Renal pelvis (tissue), 4 donors: ENCODE data around the gene TARS2. TPM values are rescaled to one million over a fixed set of nuclear protein-coding genes. Genes with fewer than 3 reads are reported as not detected.
A peak's percentile ranks its signal among the peaks of the same experiment; 100 is the strongest.

ENCODE experiments used
- DNase-seq: peaks from one replicate; pipeline ENCODE4 v3.0.0-alpha.2; 2013
- polyA plus RNA-seq, 3 donors: library from polyadenylated mRNA; unstranded; fragments of 120-200 nt; gene quantifications; one replicate each; pipeline ENCODE4 v1.2.1, GENCODE V29; 2013; ENCODE audit not compliant: insufficient read length in 3 of 3

The TARS2 gene
- polyA plus RNA-seq, 3 donors = 19.5 to 34.3 (median 30.1) TPM

DNA sequence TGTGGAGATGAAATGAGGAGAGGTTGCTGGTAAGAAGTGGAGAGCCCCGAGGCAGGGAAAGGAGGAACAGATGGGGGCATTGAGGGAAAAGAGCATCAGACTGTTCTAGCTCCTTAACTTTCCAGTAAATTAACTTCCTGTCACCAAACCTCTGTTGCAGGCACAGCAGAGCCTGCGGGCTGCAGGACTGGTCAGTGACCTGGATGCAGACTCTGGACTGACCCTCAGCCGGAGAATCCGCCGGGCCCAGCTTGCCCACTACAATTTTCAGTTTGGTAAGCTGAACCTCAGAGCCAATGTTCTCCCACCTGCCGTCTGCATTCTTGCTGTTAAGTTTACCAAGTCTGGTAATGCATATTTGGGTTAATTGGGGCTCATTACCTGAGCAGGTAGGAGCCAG, 18.2 kb downstream of the TARS2 start:
- no peak for DNase-seq

DNA sequence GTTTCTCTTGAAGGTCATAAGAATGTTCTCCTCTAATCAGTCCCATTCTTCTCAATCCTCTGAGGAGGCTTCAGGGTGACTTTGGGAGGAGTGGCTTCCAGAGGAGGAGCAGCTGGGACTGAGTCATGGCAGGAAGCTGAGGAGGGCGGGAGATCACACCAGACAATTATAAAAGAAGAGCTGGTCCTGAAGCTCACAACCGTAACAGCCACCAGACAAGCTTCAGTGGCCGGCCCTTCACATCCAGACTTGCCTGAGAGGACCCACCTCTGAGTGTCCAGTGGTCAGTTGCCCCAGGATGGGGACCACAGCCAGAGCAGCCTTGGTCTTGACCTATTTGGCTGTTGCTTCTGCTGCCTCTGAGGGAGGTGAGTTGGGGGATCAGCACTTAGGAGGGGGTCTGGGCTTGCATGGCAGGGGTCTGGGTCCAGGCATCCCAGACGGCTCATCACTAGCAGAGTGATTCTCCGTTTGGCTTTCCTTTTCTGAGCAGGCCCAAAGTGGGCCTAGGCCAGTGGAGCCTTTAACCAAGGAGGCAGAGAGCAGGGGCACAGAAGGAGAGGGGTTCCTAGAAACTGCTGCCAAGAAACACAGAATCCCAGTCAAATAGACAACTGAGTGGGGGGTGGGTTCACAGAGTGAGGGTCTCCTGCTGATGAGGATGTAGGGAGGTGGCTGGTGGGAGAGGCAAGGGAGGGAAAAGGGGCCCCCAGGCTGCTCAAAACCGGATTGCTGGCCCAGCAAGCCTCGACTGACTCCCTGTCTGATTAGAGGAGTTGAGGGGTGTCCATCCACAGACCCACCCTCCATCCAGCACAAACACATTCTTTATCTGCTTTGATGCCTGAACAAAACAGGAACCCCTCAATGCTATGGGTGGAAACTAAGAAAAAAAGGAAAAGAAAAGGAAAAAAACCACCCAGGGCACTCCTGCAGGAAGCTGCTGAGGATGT, 21.0 kb downstream of the TARS2 start, which contains the start of gene ECM1:
Gene ECM1, plus strand, starts transcription at position 198 of the 953 bp plus-strand sequence. Its CDS starts 101 bp downstream, at position 299.
- DNase-seq = no peak

DNA sequence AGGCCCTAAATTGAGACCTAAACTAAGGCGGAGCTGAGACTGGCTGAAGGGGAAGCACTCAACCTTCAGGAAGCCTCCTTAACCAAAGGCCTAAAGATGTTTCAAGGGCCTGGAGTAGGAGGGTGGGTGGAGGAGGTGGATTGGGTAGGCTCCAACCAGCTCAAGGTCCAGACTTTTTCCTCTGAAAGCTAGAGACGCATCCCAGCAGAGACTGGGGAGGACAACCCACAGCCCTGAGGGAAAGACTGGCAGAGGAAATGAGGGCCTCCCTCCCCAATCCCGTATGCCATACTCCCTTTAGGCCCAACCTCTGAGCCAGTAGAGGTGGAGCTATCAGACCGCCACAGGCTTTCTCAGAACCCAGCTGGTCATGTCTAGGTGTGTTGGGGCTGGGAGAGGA, 21.8 kb downstream of the TARS2 start:
- no peak for DNase-seq

DNA sequence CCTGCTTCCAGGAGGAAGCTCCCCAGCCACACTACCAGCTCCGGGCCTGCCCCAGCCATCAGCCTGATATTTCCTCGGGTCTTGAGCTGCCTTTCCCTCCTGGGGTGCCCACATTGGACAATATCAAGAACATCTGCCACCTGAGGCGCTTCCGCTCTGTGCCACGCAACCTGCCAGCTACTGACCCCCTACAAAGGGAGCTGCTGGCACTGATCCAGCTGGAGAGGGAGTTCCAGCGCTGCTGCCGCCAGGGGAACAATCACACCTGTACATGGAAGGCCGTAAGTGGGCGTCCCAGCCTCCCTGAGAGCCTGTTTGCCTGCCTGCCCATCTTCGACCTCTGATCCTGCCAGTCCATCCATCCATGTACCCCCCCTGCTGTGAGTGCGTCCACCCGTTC, 24.3 kb downstream of the TARS2 start:
- DNase-seq = no peak

DNA sequence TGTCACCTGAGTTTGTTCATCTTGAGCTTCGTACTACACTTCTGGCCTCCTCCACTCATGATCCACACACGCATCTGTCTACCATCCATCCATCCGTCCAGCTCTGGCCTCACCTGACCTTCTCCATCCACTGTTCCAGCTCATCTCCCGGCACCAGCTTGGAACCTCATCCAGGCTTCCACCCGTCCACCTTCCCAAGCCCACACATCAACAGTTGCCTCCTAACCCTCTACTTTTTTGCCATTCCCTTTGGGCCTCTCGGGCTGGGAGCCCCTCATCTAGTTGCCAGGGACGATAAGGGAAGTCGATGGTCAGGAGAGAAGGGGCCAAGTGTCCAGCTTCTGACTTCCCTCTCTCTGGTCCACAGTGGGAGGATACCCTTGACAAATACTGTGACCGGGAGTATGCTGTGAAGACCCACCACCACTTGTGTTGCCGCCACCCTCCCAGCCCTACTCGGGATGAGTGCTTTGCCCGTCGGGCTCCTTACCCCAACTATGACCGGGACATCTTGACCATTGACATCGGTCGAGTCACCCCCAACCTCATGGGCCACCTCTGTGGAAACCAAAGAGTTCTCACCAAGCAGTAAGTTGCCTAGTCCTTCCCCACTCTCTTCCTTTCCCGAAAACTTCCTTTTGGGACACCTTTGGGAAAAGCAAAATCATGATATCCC, 24.9 kb downstream of the TARS2 start:
- no peak for DNase-seq

DNA sequence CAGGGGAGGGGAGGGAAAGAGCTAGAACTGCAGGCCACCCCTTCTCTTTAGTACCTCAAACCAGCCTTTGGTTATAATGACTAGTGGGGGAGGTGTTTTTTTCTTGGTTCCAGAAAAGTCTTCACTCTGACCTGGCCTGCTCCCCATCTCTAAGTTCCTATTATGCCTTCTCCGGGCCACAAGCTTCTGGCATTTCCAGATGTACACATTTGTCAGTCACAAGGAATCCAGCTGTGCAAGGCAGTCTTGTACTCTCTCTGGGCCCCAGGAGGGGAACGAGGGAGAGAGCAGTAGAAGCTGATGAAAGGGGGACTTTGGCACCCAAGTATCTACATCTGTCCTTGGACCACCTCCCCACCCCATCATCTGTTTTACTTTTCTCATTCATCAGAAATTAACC, 25.6 kb downstream of the TARS2 start:
- no peak for DNase-seq

DNA sequence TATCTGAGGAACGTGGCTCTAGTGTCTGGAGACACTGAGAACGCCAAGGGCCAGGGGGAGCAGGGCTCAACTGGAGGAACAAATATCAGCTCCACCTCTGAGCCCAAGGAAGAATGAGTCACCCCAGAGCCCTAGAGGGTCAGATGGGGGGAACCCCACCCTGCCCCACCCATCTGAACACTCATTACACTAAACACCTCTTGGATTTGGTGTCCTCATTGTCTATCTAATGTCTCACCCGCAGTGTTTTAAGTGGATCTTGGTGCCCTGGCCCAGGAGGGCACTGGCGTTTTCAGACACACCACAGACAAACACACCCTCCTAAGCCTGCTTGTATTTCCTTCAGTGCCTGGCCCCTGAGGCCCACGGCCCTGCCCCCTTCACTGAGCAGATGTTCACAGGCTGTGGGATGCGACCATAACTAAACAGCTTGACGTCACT, 26.2 kb downstream of the TARS2 start:
- DNase-seq = no peak

DNA sequence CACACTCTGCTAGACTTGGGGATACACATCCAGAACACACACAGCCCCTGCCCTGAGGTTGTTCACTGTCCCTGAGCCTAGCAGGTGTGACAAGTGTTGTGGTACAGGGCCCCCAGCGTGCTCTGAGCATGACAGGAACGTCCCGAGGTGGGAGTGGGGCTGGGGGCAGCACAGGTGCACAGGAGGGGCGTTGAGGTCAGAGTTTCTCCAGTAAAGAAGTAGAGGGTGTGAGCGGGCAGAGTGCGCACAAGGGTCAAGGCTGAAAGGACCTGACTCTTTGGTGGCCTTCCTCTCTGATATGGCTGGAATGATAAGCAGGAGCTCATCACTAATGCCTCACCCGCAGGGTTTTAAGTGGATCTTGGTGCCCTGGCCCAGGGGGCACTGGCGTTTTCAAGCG, 27.0 kb downstream of the TARS2 start:
- DNase-seq = no peak

DNA sequence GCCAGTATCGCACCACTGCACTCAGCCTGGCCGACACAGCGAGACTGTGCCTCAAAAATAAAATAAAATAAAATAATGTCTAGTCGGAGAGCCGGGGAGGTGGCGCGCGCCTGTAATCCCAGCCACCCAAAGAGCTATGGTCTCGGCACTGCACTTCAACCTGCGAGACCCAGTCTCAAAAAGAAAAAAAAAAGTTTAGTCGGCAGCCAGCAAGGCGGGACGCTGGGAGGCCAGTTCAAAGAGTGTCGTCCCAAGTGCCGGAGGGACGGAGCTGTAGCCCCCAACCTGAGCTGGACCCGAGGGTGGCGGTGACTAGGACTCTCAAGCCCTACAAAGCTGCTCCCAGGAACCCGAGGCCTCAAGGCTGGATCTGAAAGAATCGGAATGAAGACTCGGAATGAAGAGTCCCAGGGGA, 27.7 kb downstream of the TARS2 start:
- DNase-seq = no peak

DNA sequence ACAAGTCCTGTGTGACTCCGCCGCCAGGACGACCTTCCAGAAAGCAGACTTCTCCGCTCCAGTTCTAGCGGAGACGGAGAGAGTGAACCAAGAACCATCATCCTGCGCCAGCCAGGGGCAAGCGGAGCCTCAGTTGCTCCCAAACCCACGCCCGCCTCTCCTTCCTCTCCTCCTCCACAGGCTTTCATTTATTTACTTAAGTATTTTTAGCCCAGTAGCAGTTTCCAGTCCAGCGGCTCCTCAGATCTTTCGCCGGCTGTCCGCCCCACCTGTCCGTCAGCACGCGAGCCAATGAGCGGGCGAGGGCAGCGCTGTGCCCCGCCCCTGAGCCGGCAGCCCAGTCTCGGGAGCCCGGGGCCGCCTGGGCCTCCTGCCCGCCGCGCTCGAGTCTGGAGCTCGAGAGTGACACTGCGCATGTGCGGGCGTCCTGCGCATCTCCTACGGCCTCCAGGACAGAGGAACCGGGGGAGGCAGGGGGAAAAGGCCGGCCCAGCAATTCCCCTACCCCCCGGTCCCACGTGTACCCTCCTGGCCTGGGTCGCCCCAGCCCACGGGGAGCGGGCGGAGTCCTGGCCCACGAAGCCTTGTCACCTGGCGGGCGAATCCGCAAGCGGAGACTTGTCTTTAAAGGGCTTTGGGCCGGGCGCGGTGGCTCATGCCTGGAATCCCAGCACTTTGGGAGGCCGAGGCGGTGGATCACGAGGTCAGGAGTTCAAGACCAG, 28.3 kb downstream of the TARS2 start, which contains the start of gene FALEC:
Gene FALEC, plus strand, starts transcription at position 425 of the 722 bp plus-strand sequence.
- peak; percentile 95 for DNase-seq

DNA sequence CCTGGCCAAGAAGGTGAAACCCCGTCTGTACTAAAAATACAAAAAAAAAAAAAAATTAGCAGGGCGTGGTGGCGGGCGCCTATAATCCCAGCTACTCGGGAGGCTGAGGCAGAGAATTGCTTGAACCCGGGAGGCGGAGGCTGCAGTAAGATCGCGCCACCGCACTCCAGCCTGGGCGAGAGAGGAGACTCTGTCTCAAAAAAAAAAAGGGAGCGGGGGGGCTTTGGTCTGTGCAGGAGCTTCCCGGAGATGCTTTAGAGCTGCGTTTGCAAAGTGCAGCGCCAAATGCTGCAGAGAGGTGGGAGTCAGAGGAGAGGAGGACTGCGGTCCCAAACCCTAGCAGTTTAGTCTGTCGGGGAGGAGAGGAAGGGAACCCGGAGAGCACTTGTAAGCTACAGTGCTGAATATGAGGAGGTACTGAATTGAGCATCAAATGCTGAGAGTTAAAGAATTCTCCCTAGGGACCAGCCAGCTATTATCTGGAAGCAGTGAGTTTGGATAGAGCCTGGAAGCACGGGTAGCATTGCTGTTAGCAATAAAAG, 28.9 kb downstream of the TARS2 start:
- no peak for DNase-seq

DNA sequence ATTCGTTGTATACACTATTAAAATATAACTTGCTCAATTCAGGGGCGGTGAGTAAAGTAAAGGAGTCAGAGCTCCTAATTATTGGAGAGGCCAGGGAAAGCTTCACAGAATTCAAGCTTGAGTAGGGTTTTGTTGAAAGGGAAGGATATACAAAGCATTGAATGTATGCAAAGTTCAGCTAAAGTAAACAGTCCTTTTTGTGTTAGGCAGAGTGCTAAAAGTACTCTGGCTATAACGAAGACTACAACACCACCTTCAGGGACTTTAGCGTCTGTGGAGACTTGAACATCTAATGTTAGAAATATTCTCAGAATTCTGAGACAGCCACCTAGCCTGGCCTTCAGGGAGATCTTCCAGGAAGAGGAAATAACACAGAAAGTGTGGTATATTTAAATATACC, 29.4 kb downstream of the TARS2 start:
- DNase-seq = no peak

DNA sequence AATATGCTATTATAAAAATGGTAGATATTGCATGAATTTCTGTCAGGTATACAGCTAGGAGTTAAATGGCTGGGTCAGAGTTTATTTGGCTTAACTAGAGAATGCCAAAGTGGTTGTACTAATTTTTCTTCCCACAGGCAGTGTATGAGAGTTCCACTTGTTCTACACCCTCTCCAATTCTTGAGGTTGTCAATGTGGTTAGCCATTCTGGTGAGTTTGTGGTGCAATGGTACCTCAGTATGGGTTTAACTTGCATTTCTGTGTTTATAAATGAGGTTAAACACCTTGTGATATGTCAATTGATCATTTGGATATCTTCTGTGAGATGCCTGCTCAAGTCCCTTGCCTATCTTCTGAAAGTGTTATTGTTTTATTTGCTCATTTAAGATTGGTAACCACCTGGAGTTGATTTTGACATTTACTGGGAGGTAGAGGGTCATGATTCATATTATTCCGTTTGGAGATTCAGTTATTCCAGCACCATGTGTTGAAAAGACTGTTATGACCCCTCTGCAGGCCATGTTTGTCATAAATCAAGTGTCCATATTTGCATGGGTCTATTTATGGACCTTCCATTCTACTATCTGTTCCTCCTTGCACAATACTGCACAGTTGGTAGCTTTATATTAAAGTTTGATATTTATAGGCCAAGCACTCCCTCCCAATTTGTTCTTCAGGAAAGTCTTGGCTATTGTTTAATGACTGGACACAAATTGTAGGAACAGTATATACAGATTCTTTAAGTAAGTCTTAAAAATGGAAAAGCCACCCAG, 34.2 kb downstream of the TARS2 start:
- DNase-seq = no peak

DNA sequence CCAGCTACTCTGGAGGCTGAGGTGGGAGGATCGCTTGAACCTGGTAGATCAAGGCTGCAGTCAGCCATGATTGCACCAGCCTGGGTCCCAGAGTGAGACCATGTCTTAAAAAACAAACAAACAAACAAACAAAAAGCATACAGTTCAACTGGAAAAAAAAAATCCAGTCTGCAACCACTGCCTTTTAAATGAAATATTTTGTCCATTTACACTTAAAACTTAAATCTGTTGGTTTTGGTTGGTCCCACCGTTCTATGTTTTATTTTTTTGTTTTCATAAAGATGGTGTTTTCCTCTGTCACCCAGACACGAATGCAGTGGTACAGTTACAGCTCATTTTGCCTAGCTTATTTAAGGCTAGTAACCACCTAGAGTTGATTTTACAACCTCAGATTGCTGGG, 38.1 kb downstream of the TARS2 start:
- DNase-seq = no peak

DNA sequence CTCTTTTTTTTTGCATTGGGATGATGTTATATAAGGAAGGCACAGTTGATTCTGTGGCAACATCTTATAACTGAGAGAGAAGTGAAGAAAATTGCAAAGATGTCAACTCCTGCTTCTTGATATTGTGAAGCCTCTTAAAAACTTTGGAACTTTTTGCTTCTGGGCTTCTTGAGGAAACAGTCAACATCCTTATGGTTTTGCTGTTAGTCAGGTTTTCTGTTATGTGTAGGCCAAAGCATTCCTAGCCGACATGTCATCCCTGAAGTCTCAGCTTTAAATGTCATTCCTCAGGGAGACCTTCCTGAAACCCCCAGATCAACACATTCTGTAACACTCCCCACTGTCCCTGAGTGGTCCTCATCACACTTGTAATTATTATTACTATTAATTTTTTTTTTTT, 41.0 kb downstream of the TARS2 start:
- DNase-seq = no peak

DNA sequence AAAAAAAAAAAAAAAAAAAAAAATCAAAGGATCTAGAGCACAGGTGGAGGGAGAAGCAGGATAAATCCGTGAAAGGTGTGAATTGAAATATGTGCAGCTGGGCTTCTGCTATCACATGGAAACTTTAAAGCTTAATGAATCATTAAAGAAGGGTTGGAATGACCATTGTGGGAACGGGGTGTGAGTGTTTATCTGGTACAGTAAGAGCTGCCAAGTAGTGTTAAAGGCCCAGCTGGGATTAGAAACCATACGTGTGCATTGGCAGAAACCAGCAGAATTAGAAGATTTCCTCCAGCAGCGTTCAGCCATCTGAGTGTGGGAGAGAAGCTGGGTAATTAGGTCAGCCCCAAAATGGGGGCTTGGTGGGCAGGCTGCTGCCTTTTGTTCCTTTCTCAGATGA, 41.8 kb downstream of the TARS2 start:
- no peak for DNase-seq

DNA sequence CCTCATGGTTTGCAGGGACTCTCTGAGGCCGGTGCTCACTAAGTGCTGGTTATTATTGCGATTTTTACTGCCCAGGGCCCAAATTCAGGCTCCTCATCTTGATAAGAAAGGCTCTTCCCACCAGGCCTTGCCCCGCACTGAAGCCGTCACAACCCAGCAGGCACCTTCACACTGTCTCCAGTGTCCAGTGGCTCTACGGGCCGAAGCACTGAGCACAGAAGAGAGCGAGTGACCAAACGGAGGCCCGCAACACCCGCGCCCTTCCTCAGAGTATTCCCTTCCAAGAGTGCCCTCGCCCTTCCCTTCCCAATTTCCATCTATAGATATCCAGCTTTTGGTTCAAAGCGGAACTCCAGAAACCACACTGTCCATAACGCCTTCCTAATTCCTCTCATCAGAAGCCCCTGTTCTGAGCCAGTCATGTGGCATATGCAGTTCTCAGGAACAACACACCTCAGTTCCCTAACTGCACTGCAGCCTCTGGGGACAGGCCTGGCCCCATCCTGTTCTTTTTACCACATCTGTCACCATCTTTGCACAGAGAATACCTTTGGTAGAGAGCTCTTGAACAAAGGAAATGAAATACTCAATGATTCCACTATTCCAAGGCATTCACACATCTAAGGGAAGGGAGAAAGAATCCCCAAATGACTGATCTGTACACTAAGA, 43.4 kb downstream of the TARS2 start:
- no peak for DNase-seq

DNA sequence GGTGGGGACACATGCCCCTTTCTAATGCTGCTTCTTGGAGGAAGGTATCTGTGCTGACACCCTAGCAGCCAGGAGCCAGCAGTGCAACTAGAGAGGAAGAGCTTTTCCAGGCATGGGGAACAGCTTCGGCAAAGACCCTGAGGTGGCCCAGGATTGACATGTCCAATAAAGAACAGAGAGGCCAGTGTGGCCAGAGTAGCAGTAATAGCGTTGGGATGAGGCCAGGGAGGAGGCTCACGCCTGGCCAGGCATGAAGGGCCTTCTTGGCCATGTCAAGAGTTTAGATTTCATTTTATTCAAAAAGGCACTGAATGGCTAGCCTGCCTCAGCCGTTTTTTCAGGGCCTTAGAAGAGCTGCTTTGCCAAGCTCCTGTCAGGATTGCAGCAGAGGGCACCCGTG, 45.6 kb downstream of the TARS2 start:
- no peak for DNase-seq

DNA sequence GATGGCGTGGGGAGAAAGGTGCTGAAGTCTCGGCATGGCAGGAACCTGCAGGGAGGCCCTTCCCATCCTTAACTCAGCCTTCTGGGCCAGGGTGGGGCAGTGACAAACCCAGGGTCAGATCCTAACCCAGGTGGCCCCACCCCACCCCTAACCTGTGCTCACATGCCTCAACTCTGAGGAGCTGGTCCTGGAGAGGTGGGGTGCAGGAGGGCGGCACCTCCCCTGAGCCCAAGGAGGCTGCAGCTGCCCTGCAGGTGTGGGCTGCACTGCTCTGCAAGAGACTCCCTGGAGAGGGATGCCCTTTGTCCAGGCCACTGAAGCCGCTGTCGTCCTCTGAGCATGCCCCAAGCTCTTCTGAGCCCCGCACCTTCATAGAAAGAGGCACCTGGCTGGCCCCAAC, 46.8 kb downstream of the TARS2 start:
- no peak for DNase-seq

DNA sequence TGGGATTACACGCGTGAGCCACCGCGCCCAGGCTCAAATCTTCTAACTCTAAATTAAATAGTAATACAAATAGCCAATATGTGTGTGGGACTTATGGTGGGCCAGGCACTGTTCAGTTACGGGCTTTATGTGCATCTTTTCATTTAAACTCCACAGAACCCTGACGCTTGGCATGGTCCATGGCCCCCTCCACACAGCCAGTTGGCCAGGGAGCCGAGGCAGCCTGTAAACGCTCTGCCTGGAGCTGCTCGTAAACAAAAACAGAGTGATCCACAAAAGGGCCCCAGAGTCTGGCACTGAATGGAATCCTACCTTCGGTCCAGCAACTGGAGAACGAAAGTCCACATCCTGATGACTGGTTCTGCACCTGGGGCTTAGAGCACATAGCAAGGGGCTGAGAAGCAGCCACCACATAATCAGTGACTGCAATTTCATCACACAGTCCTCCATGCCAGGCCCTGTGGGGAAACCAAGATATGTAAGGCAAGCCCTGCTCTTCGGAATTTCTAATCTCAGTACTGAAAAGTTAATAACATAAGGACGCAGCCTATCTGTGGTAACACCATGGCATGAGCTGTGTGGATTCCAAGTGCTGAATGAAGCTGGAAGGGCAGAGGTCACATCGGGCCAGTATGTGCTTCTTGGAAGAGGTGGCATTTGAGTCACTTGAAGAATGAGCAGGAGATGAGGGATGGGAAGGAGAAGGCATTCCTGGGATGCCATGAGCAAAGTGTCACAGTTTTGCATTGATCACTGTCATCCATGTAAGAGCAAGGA, 48.5 kb downstream of the TARS2 start:
- no peak for DNase-seq
